GM21381 (cell line): ENCODE measurements around the gene GRAMD1A.
"Not testable (repeated sequence)": the region's sequence is repeated elsewhere in the genome, so short reads cannot be mapped to it uniquely, and the experiment has no call there.

Experiments used
- ATAC-seq: cut with Tn5 transposase; IDR thresholded peaks from one replicate; pipeline ENCODE4 v1.9.1; 2021; ENCODE audit warnings: mild to moderate bottlenecking, moderate library complexity; ENCODE audit not compliant: unreplicated experiment

The GRAMD1A gene

DNA sequence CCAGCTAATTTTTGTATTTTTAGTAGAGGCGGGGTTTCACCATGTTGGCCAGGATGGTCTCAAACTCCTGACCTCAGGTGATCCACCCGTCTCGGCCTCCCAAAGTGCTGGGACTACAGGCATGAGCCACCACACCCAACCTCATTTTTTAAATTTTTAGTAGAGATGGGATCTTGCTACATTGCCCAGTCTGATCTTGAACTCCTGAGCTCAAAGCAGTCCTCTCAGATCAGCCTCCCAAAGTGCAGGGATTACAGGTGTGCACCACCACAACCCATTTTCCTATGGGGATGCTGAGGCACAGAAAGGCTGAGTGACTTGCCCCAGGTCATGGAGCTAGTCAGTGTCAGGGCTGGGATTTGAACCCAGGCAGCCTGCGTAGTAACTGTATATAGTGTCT is 51.1 kb downstream of the GRAMD1A start:
- ATAC-seq: not testable (repeated sequence)

GRCh38 chr19:35051796-35052195 is 51.7 kb downstream of the GRAMD1A start:
- ATAC-seq: no peak

GRCh38 chr19:35052599-35053190 is 52.6 kb downstream of the GRAMD1A start:
- no peak for ATAC-seq

DNA sequence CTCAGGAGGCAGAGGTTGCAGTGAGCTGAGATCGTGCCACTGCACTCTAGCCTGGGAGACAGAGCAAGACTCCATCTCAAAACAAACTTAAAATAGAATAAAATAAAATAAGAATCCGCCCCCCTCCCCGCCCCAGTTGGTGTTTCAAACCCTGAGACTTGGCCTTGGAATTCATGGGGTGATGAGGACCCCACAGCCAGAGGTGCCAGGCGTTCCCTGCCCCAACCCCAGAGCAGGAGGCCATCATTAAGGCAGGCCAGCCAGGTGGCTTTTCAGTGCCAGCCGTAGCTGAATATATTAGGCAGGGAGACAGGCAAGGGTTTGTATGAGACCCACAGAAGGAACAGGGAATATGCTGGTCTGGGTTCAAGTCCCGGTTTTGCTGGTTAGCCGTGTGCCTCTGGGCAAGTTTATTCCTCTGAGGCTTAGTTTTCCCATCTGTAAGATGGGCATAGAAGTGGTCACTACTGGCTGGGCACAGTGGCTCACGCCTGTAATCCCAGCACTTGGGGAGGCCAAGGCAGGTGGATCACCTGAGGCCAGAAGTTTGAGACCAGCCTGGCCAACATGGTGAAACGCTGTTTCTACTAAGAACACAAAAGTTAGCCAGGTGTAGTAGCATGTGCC is 53.7 kb downstream of the GRAMD1A start:
- no peak for ATAC-seq

- no peak for ATAC-seq
These were observed 54.5 kb downstream of the GRAMD1A start for GRCh38 chr19:35054626-35055025.

DNA sequence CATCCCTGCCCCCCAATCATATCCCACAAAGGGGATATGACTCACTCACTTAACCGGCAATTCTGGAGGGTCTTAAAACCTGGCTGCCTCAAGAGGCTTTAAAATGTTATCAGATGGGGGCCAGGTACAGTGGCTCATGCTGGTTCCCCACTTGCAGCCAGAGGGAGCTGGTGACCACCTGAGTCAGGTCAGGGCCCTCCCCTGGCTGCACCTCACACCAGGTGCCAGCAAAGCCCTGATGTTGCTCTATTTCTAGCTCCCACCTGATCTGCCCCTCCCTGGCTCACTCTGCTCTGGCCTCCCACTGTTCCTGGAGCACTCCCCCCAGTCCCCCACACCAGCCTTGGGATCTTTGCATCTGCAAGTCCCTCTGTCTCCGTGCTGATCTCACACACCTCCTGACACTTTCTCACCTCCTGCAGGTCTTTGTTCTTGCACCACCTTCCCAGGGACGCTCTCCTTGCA is 55.6 kb downstream of the GRAMD1A start:
- no peak for ATAC-seq

GRCh38 chr19:35056513-35057063 is 56.5 kb downstream of the GRAMD1A start:
- no peak for ATAC-seq

GRCh38 chr19:35058370-35058769 is 58.2 kb downstream of the GRAMD1A start:
- ATAC-seq: no peak

DNA sequence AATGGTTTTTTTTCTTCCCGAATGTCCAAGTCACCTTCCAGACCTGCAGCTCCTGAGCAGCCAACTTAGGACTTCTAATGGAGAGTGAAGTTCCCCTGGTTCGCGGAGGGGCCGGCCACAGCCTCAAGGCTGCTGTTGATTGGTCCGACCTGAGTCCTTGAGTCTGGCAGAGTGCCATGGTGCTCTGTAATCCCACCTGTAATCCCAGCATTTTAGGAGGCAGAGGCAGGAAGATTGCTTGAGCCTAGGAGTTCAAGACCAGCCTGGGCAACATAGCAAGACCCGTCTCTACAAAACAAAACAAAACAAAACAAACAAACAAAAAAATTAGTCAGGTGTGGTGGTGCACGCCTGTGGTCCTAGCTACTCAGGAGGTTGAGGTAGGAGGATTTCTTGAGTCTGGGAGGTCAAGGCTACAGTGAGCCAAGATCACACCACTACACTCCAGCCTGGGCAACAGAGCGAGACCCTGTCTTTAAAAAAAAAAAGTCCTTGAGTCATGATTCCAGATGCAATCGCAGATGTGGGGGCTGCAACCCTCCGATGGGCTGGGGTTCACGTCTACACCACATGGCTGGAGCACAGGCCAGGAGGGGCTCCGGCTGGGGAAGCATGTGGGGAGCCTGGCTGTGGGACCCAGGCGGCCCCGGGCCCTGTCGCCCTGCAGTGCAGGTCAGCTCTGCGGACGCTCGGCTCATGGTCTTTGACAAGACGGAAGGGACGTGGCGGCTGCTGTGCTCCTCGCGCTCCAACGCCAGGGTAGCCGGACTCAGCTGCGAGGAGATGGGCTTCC is 59.1 kb downstream of the GRAMD1A start:
- no peak for ATAC-seq

DNA sequence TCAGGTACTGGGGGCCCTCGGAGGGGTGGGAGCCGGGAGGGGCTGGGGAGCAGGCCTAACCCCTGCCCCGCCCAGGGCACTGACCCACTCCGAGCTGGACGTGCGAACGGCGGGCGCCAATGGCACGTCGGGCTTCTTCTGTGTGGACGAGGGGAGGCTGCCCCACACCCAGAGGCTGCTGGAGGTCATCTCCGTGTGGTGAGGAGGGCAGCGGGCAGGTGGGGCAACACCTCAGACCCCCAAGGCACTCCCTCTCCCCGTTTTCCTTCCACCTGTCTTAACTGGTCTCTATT is 59.6 kb downstream of the GRAMD1A start:
- no peak for ATAC-seq

DNA sequence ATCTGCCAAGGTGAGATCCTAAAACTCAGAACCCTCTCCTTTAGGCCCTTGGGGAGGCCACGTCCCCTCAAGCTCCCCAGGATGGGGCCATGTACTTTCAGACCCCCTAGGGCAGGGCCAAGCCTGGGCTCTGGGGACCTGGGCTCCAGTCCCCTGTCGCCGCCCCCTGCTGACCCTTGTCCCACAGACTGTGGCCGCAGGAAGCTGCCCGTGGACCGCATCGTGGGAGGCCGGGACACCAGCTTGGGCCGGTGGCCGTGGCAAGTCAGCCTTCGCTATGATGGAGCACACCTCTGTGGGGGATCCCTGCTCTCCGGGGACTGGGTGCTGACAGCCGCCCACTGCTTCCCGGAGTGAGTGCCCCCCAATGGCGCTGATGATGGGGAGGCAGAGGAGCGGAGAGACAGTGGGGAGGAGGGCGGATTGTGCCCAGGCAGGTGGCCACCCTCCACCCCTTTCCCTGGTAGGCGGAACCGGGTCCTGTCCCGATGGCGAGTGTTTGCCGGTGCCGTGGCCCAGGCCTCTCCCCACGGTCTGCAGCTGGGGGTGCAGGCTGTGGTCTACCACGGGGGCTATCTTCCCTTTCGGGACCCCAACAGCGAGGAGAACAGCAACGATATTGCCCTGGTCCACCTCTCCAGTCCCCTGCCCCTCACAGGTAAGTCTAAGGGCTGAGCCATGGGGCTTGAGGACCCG is 60.2 kb downstream of the GRAMD1A start:
- no peak for ATAC-seq

DNA sequence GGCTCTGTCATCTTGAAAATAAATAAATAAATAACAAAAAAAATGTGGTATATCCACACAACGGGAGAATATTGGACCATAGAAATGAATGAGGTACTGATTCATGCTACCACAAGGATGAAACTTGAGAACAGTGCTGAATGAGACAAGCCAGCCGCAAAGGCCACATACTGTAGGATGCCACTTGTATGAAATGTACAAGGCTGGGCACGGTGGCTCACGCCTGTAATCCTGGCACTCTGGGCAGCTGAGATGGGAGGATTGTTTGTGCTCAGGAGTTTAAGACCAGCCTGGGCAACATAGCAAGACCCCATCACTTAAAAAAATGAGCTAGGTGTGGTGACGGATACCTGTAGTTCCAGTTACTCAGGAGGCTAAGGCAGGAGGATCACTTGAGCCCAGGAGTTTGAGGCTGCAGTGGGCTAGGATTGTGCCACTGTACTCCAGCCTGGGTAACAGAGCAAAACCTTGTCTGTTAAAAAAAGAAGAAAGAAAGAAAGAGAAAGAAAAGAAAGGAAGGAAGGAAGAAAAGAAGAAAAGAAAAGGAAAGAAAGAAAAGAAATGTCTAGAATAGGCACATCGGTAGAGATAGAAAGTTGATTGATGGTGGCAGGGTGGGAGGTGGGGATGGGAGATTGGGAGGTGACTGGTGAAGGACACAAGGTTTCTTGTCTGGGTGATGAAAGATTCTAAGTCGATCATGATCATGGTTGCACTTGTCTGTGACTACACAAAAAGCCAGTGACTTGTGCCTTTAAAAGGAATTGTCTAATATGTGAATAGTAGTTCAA is 61.7 kb downstream of the GRAMD1A start:
- ATAC-seq: no peak

DNA sequence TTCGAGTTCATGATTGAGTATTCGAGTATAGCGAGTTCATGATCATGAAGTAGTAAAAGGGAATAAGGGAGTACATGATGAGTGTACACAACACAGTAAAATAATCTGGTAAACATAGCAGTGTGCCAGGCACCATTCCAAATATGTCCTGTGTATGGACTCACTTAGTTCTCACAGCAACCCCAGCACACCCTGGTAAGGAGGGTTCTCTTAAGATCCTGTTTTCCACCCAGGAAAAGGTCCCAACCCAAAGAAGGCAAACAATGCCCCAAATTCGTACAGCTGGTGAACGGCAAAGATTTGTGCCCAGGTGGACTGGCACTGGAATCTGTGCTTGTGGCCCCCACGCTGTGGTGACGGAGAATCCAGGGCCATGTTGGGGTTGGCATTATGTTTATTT is 62.8 kb downstream of the GRAMD1A start:
- ATAC-seq: no peak

- no peak for ATAC-seq
These were observed 64.1 kb downstream of the GRAMD1A start for GRCh38 chr19:35063940-35064818.

GRCh38 chr19:35065574-35065973 is 65.5 kb downstream of the GRAMD1A start:
- ATAC-seq: no peak

DNA sequence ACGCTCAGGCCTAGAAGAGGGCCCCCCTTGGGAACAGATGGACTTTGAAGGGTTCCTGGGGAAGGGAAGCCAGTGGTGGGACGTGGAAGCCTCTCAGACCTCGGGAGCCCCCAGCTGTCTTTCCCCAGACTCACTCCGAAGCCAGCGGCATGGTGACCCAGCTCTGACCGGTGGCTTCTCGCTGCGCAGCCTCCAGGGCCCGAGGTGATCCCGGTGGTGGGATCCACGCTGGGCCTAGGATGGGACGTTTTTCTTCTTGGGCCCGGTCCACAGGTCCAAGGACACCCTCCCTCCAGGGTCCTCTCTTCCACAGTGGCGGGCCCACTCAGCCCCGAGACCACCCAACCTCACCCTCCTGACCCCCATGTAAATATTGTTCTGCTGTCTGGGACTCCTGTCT is 66.0 kb downstream of the GRAMD1A start:
- ATAC-seq: no peak

GRCh38 chr19:35066691-35067563 is 66.8 kb downstream of the GRAMD1A start:
- ATAC-seq: peak; percentile 80

- ATAC-seq: no peak
These were observed 69.0 kb downstream of the GRAMD1A start for GRCh38 chr19:35068941-35069634.
